PC-9 (cell line): Measurements from ENCODE around the gene SPAG7.

ENCODE experiments used
- CTCF ChIP-seq: fragments of 200-600 bp; sonication (generic); conservative IDR thresholded peaks from 2 replicates; pipeline ENCODE4 v1.6.1; 2017; ENCODE audit warnings: mixed run types, antibody characterized with exemption, mild to moderate bottlenecking, moderate library complexity
- EZH2 ChIP-seq: fragments of 200-600 bp; sonication (generic); IDR thresholded peaks from 2 replicates; pipeline ENCODE4 v1.8.0; 2017; ENCODE audit warnings: antibody characterized with exemption, low read depth

- TF ChIP-seq CTCF (no peak), EZH2 (no peak)
These were observed 18.7 kb downstream of the SPAG7 start for GRCh38 chr17:4948931-4949320.
